IMR-90 (cell line): ENCODE data around the gene IMPDH1. TPM values are rescaled to one million over a fixed set of nuclear protein-coding genes. Genes with fewer than 3 reads are reported as not detected.
A peak's percentile ranks its signal among the peaks of the same experiment; 100 is the strongest.

Source experiments
- ATAC-seq: fragments of 200-7000 bp; cut with Tn5 transposase; 2 replicates; pipeline ENCODE4 v1.9.1; 2020; ENCODE audit warnings: low read depth, mild to moderate bottlenecking, moderate library complexity
- BruUV-seq: library from RNA; stranded (reverse); fragments of 400-500 nt; replicated peaks from 2 replicates; lab custom pipeline; 2021; lab: Mats Ljungman, UMichigan
- CTCF ChIA-PET: fragments of 300-600 bp; formaldehyde crosslinking; extraction: SDS; loops from one replicate; lab custom pipeline; 2021; ENCODE audit warnings: antibody characterized with exemption; lab: Yijun Ruan, JAX
- POLR2A ChIA-PET: fragments of 300-600 bp; sonication (Branson Sonifier 250); formaldehyde crosslinking; loops from one replicate; lab custom pipeline; 2022; ENCODE audit warnings: antibody characterized with exemption; ENCODE audit not compliant: unreplicated experiment; lab: Charles Lee
- DNase-seq: peaks from one replicate; pipeline ENCODE4 v3.0.0; 2013
- H2AFZ ChIP-seq: replicated peaks from 2 replicates; pipeline ENCODE3; 2013; ENCODE audit warnings: low read length, mild to moderate bottlenecking; ENCODE audit not compliant: poor library complexity
- H2AK5ac ChIP-seq: 2 replicates; pipeline ENCODE4 v1.6.1; 2013; ENCODE audit warnings: low read depth, low read length, inconsistent platforms
- H2AK9ac ChIP-seq: replicated peaks from 2 replicates; pipeline ENCODE3; 2013; ENCODE audit warnings: mild to moderate bottlenecking, low read depth, low read length, moderate library complexity; ENCODE audit not compliant: poor library complexity
- H2BK120ac ChIP-seq: 2 replicates; pipeline ENCODE4 v1.6.1; 2013; ENCODE audit warnings: low read depth, low read length, inconsistent platforms
- H2BK15ac ChIP-seq: 3 replicates; pipeline ENCODE4 v1.6.1; 2013; ENCODE audit warnings: low read depth, low read length, inconsistent platforms
- H2BK20ac ChIP-seq: 2 replicates; pipeline ENCODE4 v1.6.1; 2013; ENCODE audit warnings: low read depth, mild to moderate bottlenecking, inconsistent platforms, low read length, moderate library complexity
- H2BK5ac ChIP-seq: 2 replicates; pipeline ENCODE4 v1.6.1; 2013; ENCODE audit warnings: mild to moderate bottlenecking, low read depth, low read length, inconsistent platforms; ENCODE audit not compliant: poor library complexity, severe bottlenecking
- H3K14ac ChIP-seq: replicated peaks from 2 replicates; pipeline ENCODE4 v1.6.1; 2013; ENCODE audit warnings: low read depth, low read length, inconsistent platforms
- H3K18ac ChIP-seq: 2 replicates; pipeline ENCODE4 v1.6.1; 2013; ENCODE audit warnings: low read depth, low read length, control low read depth
- H3K23ac ChIP-seq: 2 replicates; pipeline ENCODE4 v1.6.1; 2013; ENCODE audit warnings: low read depth, low read length, inconsistent platforms
- H3K27ac ChIP-seq: 2 replicates; pipeline ENCODE4 v1.5.1; 2013; ENCODE audit warnings: mild to moderate bottlenecking, control low read depth, low read length; ENCODE audit not compliant: insufficient read depth
- H3K27me3 ChIP-seq: 2 replicates; pipeline ENCODE4 v1.6.1; 2013; ENCODE audit warnings: low read length; ENCODE audit not compliant: control insufficient read depth, insufficient read depth
- H3K36me3 ChIP-seq: 2 replicates; pipeline ENCODE4 v1.6.1; 2013; ENCODE audit warnings: low read length, mixed read lengths; ENCODE audit not compliant: control insufficient read depth, insufficient read depth
- H3K4ac ChIP-seq: 2 replicates; pipeline ENCODE4 v1.6.1; 2013; ENCODE audit warnings: low read depth, low read length, inconsistent platforms
- H3K4me1 ChIP-seq: 2 replicates; pipeline ENCODE4 v1.6.1; 2013; ENCODE audit warnings: low read length, mixed read lengths; ENCODE audit not compliant: control insufficient read depth, insufficient read depth
- H3K4me2 ChIP-seq: 2 replicates; pipeline ENCODE4 v1.6.1; 2013; ENCODE audit warnings: low read depth, mild to moderate bottlenecking, control low read depth, low read length, moderate library complexity
- H3K4me3 ChIP-seq: 2 replicates; pipeline ENCODE4 v1.5.1; 2013; ENCODE audit warnings: low read depth, mild to moderate bottlenecking, control low read depth, low read length, moderate library complexity; ENCODE audit not compliant: insufficient read depth
- H3K56ac ChIP-seq: 2 replicates; pipeline ENCODE4 v1.6.1; 2013; ENCODE audit warnings: low read length, inconsistent platforms; ENCODE audit not compliant: insufficient read depth; ENCODE audit errors: extremely low read depth
- H3K79me1 ChIP-seq, 2 experiments: 2 replicates each; pipeline ENCODE4 v1.6.1; 2013; ENCODE audit warnings: low read length in 2 of 2, inconsistent platforms in 1 of 2, low read depth in 1 of 2
- H3K9ac ChIP-seq: 2 replicates; pipeline ENCODE4 v1.6.1; 2013; ENCODE audit warnings: low read depth, low read length, control low read depth
- H3K9me1 ChIP-seq: 2 replicates; pipeline ENCODE4 v1.6.1; 2013; ENCODE audit warnings: low read length, inconsistent platforms; ENCODE audit not compliant: insufficient read depth
- H3K9me3 ChIP-seq: 2 replicates; pipeline ENCODE4 v1.6.1; 2013; ENCODE audit warnings: low read length; ENCODE audit not compliant: control insufficient read depth, insufficient read depth
- H4K20me1 ChIP-seq: 2 replicates; pipeline ENCODE4 v1.6.1; 2013; ENCODE audit warnings: low read length, inconsistent platforms; ENCODE audit not compliant: insufficient read depth
- H4K5ac ChIP-seq: 2 replicates; pipeline ENCODE4 v1.6.1; 2013; ENCODE audit warnings: mild to moderate bottlenecking, low read depth, low read length, control low read depth
- H4K8ac ChIP-seq, 2 experiments: 2 replicates each; pipeline ENCODE4 v1.6.1; 2013; ENCODE audit warnings: low read depth in 2 of 2, low read length in 2 of 2, control low read depth in 1 of 2, inconsistent platforms in 1 of 2
- H4K91ac ChIP-seq: 2 replicates; pipeline ENCODE4 v1.6.1; 2013; ENCODE audit warnings: low read depth, low read length, inconsistent platforms; ENCODE audit not compliant: insufficient read depth
- MAZ ChIP-seq: IDR thresholded peaks from 2 replicates; pipeline ENCODE4 v1.6.1; 2012; ENCODE audit warnings: low read depth, mild to moderate bottlenecking, low read length, improper control_type of control experiment, moderate library complexity, borderline replicate concordance
- POLR2A ChIP-seq: IDR thresholded peaks from 2 replicates; pipeline ENCODE4 v1.6.1; 2012; ENCODE audit warnings: mild to moderate bottlenecking, low read depth, low read length
- SMC3 ChIP-seq: fragments of 150-350 bp; IDR thresholded peaks from 2 replicates; pipeline ENCODE4 v1.6.1; 2016; ENCODE audit warnings: low read depth, mild to moderate bottlenecking, antibody characterized with exemption, low read length, moderate library complexity
- WGBS, 2 experiments: methylation state at CpG; one replicate each; pipeline versions ENCODE4 v1.1.5 to v1.1.7; 2013; ENCODE audit warnings: missing lambda C conversion rate in 2 of 2; ENCODE audit not compliant: insufficient read length in 1 of 2; ENCODE audit errors: extremely low coverage in 2 of 2; 5-methylcytosine and 5-hydroxymethylcytosine counted together
- dilution Hi-C: fragments of 300-500 bp; cut with HindIII; formaldehyde crosslinking; loops from one replicate; pipeline ENCODE4 v1.14.3; 2018; ENCODE audit warnings: low sequenced_read_pairs; ENCODE audit not compliant: unreplicated experiment
- in situ Hi-C: fragments of 300-500 bp; cut with MboI; formaldehyde crosslinking; loops from 3 replicates; pipeline ENCODE4 v1.14.3; 2019; ENCODE audit warnings: low sequenced_read_pairs, inconsistent platforms, mixed read lengths
- intact Hi-C: fragments of 100-400 bp; cut with micrococcal nuclease; formaldehyde crosslinking; loops from 2 replicates; pipeline ENCODE4 v1.10.0; 2022
- polyA plus RNA-seq, 3 experiments: library from polyadenylated mRNA; depleted of rRNA; stranded (reverse); fragments of >200 nt; gene quantifications; 2 replicates each; pipeline ENCODE4 v1.2.3, GENCODE V29; 2012; ENCODE audit warnings: low replicate concordance in 1 of 3
- total RNA-seq: library from RNA; depleted of rRNA; stranded (reverse); fragments of >200 nt; gene quantifications from 2 replicates; pipeline ENCODE4 v1.2.3, GENCODE V29; 2012

The IMPDH1 gene
- total and polyA plus RNA-seq, 2 of the 4 experiments (the other 2 are of a cell fraction) = 49.5 to 69.3 TPM

- Histone ChIP-seq H3K56ac (no peak overlapping the region), H4K20me1 (0 out of 2 replicates have a peak, but pooled peaks cover 6% of the 10 kb centered on the region), H2BK15ac (peak overlapping the region; percentile 91; the same call in 2 of the 3 replicates), H3K9me1 (0 out of 2 replicates have a peak, but pooled peaks cover 6% of the 10 kb centered on the region), H3K27ac (peak overlapping the region; percentile 63), H3K4ac (peak overlapping the region; percentile 89), H4K8ac (peak overlapping the region; percentile 90 to 94), H2BK5ac (peak overlapping the region; percentile 94), H3K27me3 (no peaks in the 10 kb centered on the region; the same call in 1 of the 2 replicates), H3K14ac (peak overlapping the region; percentile 83), H3K9me3 (no peaks in the 10 kb centered on the region), H3K9ac (peak overlapping the region; percentile 63), H2AFZ (peak overlapping the region; percentile 86), H3K18ac (peak overlapping the region; percentile 79), H3K79me1 (peaks cover 9 to 30% of the 10 kb centered on the region in 2 experiments; a peak in 3 of 4 replicates), H4K5ac (peak overlapping the region; percentile 90), H2BK120ac (peak overlapping the region; percentile 83), H3K4me1 (peaks cover 17% of the 10 kb centered on the region), H2AK5ac (peak overlapping the region; percentile 41; the same call in 1 of the 2 replicates), H2BK20ac (peak overlapping the region; percentile 60; the same call in 1 of the 2 replicates), H3K23ac (peak overlapping the region; percentile 82), H4K91ac (peak overlapping the region; percentile 68; the same call in 1 of the 2 replicates), H3K4me3 (no peak overlapping the region), H3K4me2 (peak overlapping the region; percentile 68), H2AK9ac (peak overlapping the region; percentile 80), H3K36me3 (peaks cover 9% of the 10 kb centered on the region)
- DNase-seq = peak; percentile 82
- TF ChIP-seq POLR2A (0 out of 2 replicates have a peak, but pooled peaks have one; percentile 19), SMC3 (no peak), MAZ (peak; percentile 30; the same call in 1 of the 2 replicates)
- intact Hi-C loops (no loop called here), in situ Hi-C loops (loop anchor here (25.0 kb wide), 1 partner anchor 433 kb away; no protein-coding TSS in a partner anchor), dilution Hi-C loops (no loop called here)
- ChIA-PET POLR2A (no interaction called here), CTCF (interaction anchor here (1.1 to 1.5 kb wide), 2 partner anchors 27 to 29 kb away, joined by 4 read pairs; no protein-coding TSS in a partner anchor)
- BruUV-seq = no TSS peak
- WGBS, 2 experiments = 13% methylated on average over 3 of the region's 23 CpGs; no CpG with 5 or more reads in 1 of the 2 experiments
- ATAC-seq = peak; percentile 33
These were observed 44.3 kb upstream of the IMPDH1 start for GRCh38 chr7:128453836-128454804.
